K562 (cell line): ENCODE results near the gene LIPH. TPM values are rescaled to one million over a fixed set of nuclear protein-coding genes. Genes with fewer than 3 reads are reported as not detected.

Experiments
- ESRRA ChIP-seq: fragments of 450-650 bp; IDR thresholded peaks from 2 replicates; pipeline ENCODE4 v1.6.1; 2014; ENCODE audit warnings: low read depth, mild to moderate bottlenecking, moderate library complexity, borderline replicate concordance
- FOSL1 ChIP-seq: fragments of 200-800 bp; sonication (Bioruptor generic); conservative IDR thresholded peaks from 2 replicates; pipeline ENCODE4 v1.6.1; 2016; ENCODE audit warnings: missing genetic modification characterization, missing compliant biosample characterization
- FOXK2 ChIP-seq, 2 experiments: fragments of 450-650 bp; IDR thresholded peaks in 1 of 2; conservative IDR thresholded peaks in 1 of 2; 2 replicates each; pipeline ENCODE4 v1.6.1; 2016; ENCODE audit warnings: low read depth in 2 of 2, mild to moderate bottlenecking in 1 of 2
- GATA2 ChIP-seq: sonication (generic); formaldehyde crosslinking; IDR thresholded peaks from 2 replicates; pipeline ENCODE4 v1.4.0; 2020; ENCODE audit warnings: mild to moderate bottlenecking, missing genetic modification reagents
- GATAD2A ChIP-seq: fragments of 450-650 bp; IDR thresholded peaks from 2 replicates; pipeline ENCODE4 v1.6.1; 2017
- HDAC1 ChIP-seq, 2 experiments: fragments of 450-650 bp; IDR thresholded peaks; 2 replicates each; pipeline ENCODE4 v1.6.1; 2016 to 2017; ENCODE audit warnings: inconsistent platforms in 1 of 2, mild to moderate bottlenecking in 1 of 2, moderate library complexity in 1 of 2
- HOXB6 ChIP-seq: fragments of 250-450 bp; sonication (Bioruptor Pico); IDR thresholded peaks from 2 replicates; pipeline ENCODE4 v1.5.1; 2022; ENCODE audit warnings: mild to moderate bottlenecking, borderline replicate concordance
- JUND ChIP-seq, 2 experiments: IDR thresholded peaks; 2 replicates in 1 of 2; 3 replicates in 1 of 2; pipeline ENCODE4 v1.6.1; 2011; ENCODE audit warnings: borderline replicate concordance in 2 of 2, low read depth in 2 of 2, low read length in 2 of 2, improper control_type of control experiment in 1 of 2, missing biosample characterization in 1 of 2, missing genetic modification characterization in 1 of 2, missing genetic modification reagents in 1 of 2
- LEF1 ChIP-seq: fragments of 450-650 bp; IDR thresholded peaks from 2 replicates; pipeline ENCODE4 v1.6.1; 2016; ENCODE audit warnings: mild to moderate bottlenecking
- MTA2 ChIP-seq: fragments of 450-650 bp; IDR thresholded peaks from 2 replicates; pipeline ENCODE4 v1.6.1; 2016; ENCODE audit warnings: low read depth
- POLR2G ChIP-seq: fragments of 200-400 bp; formaldehyde crosslinking; IDR thresholded peaks from 2 replicates; pipeline ENCODE4 v1.6.1; 2017; ENCODE audit warnings: low read depth, mild to moderate bottlenecking, antibody characterized with exemption, low read length, moderate library complexity
- SNRNP70 ChIP-seq: fragments of 200-400 bp; formaldehyde crosslinking; optimal IDR thresholded peaks from 2 replicates; pipeline ENCODE3; 2017; ENCODE audit warnings: low read depth, low read length
- TEAD1 ChIP-seq, 2 experiments: fragments of 450-650 bp in 1 of 2; sonication (generic) in 1 of 2; formaldehyde crosslinking; IDR thresholded peaks; 2 replicates each; pipeline versions ENCODE4 v1.4.0 to v1.8.0; 2020 to 2022; ENCODE audit warnings: mild to moderate bottlenecking in 2 of 2, missing genetic modification reagents in 1 of 2
- TSC22D4 ChIP-seq: fragments of 450-650 bp; IDR thresholded peaks from 2 replicates; pipeline ENCODE4 v1.6.1; 2016; ENCODE audit warnings: missing genetic modification characterization, missing biosample characterization, control low read depth
- ZFX ChIP-seq: sonication (generic); formaldehyde crosslinking; IDR thresholded peaks from 2 replicates; pipeline ENCODE4 v1.8.0; 2022; ENCODE audit warnings: mild to moderate bottlenecking, missing genetic modification reagents, moderate library complexity
- ZNF134 ChIP-seq: fragments of 250-450 bp; sonication (Bioruptor Pico); conservative IDR thresholded peaks from 2 replicates; pipeline ENCODE4 v1.4.0; 2020
- ZNF431 ChIP-seq: sonication (generic); formaldehyde crosslinking; IDR thresholded peaks from 2 replicates; pipeline ENCODE4 v1.8.0; 2022; ENCODE audit warnings: mild to moderate bottlenecking, missing genetic modification reagents
- ZNF589 ChIP-seq: fragments of 200-800 bp; sonication (Bioruptor generic); IDR thresholded peaks from 2 replicates; pipeline ENCODE4 v1.6.1; 2016; ENCODE audit warnings: low read depth, missing genetic modification characterization, missing compliant biosample characterization
- ZNF785 ChIP-seq: fragments of 250-450 bp; sonication (Bioruptor Pico); IDR thresholded peaks from 2 replicates; pipeline ENCODE4 v1.4.0; 2020; ENCODE audit warnings: mild to moderate bottlenecking
- polyA plus RNA-seq, 8 experiments: library from polyadenylated mRNA; depleted of rRNA in 4 of 8; stranded (reverse) in 5 of 8; unstranded in 3 of 8; fragments of >200 nt; fragmentation: Nextera tagmentation in 2 of 8; fragmentation: Illumina TruSeq in 1 of 8; extraction: Ambion mirVana in 2 of 8; extraction: Trizol in 1 of 8; gene quantifications; 2 replicates each; pipeline versions ENCODE4 v1.2.1 to v1.2.3, GENCODE V29; 2011 to 2014; ENCODE audit warnings: inconsistent platforms in 1 of 8, missing spikeins in 1 of 8
- total RNA-seq, 7 experiments: library from RNA; depleted of rRNA in 6 of 7; stranded (reverse); fragments of >200 nt in 6 of 7; fragmentation: Illumina TruSeq in 2 of 7; extraction: Trizol in 2 of 7; gene quantifications; 2 replicates each; pipeline versions ENCODE4 v1.2.1 to v1.2.3, GENCODE V29; 2011 to 2021; ENCODE audit warnings: low replicate concordance in 1 of 7
- TF ChIP-seq, protein P1 (sequence below): fragments of 450-650 bp; formaldehyde crosslinking; IDR thresholded peaks from 2 replicates; pipeline ENCODE4 v1.4.0; 2020; ENCODE audit warnings: mild to moderate bottlenecking
- TF ChIP-seq, protein P2 (sequence below): fragments of 250-450 bp; sonication (Bioruptor Pico); IDR thresholded peaks from 2 replicates; pipeline ENCODE4 v1.8.0; 2022; ENCODE audit warnings: moderate library complexity, mild to moderate bottlenecking, inconsistent platforms
- TF ChIP-seq, protein P3 (sequence below), 3 experiments: IDR thresholded peaks in 2 of 3; conservative IDR thresholded peaks in 1 of 3; 2 replicates each; pipeline ENCODE4 v1.5.1; 2011 to 2012; ENCODE audit warnings: low read length in 3 of 3, mild to moderate bottlenecking in 3 of 3, control low read depth in 2 of 3, improper control_type of control experiment in 1 of 3, inconsistent platforms in 1 of 3, low read depth in 1 of 3, mixed read lengths in 1 of 3, moderate library complexity in 1 of 3; ENCODE audit not compliant: insufficient read depth in 2 of 3
- TF ChIP-seq, protein P4 (sequence below), 2 experiments: fragments of 450-650 bp; conservative IDR thresholded peaks; 2 replicates each; pipeline ENCODE4 v1.6.1; 2017; ENCODE audit warnings: mild to moderate bottlenecking in 2 of 2, moderate library complexity in 2 of 2

The LIPH gene
- total and polyA plus RNA-seq, 9 of the 15 experiments (the other 6 are each of a cell fraction or from before 2014, with no cell fraction given) = 0.73 to 1.8 (median 1.3) TPM

DNA sequence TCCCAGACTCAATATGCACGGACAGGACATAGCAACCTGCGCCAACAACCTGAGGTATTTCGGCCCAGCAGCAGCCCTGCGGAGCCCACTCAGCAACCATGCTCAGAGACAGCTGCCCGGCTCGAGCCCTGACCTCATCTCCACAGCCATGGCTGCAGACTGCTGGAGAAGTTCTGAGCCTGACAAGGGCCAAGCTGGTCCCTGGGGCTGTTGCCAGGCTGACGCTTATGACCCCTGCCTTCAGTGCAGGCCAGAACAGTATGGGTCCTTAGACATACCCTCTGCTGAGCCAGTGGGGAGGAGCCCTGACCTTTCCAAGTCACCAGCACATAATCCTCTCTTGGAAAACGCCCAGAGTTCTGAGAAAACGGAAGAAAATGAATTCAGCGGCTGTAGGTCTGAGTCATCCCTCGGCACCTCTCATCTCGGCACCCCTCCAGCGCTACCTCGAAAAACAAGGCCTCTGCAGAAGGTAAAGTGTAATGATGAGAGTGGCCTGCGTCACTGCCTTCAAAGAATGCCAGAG, 79.0 kb downstream of the LIPH start (continued):
- no peak for TF ChIP-seq TEAD1 (CRISPR knock-in tag; IDR thresholded peaks at IDR 0.05)
- peak; percentile 67 for TF ChIP-seq ZFX (CRISPR knock-in tag)
- no peak for TF ChIP-seq SNRNP70
- no peak for TF ChIP-seq HOXB6
- 0 out of 2 replicates have a peak, but pooled peaks have one; percentile 33 for TF ChIP-seq POLR2G
- no peak for TF ChIP-seq ZNF431 (CRISPR knock-in tag)
- TF ChIP-seq MTA2 = no peak
- no peak for TF ChIP-seq ZNF589 (CRISPR knock-in tag)
- TF ChIP-seq JUND (IDR thresholded peaks at IDR 0.05; ENCODE audit: borderline replicate concordance, low read depth, low read length) = peak; percentile 99
- peak; percentile 98; the same call in 2 of the 3 replicates for TF ChIP-seq JUND (tag; IDR thresholded peaks at IDR 0.05; ENCODE audit: borderline replicate concordance, low read depth, low read length)
- TF ChIP-seq ZNF134 (CRISPR knock-in tag) = no peak
- TF ChIP-seq HDAC1 (IDR thresholded peaks at IDR 0.05) = 0 out of 4 replicates have a peak, but pooled peaks of 1 of the 2 experiments have one; percentile 11
- TF ChIP-seq, protein P1, sequence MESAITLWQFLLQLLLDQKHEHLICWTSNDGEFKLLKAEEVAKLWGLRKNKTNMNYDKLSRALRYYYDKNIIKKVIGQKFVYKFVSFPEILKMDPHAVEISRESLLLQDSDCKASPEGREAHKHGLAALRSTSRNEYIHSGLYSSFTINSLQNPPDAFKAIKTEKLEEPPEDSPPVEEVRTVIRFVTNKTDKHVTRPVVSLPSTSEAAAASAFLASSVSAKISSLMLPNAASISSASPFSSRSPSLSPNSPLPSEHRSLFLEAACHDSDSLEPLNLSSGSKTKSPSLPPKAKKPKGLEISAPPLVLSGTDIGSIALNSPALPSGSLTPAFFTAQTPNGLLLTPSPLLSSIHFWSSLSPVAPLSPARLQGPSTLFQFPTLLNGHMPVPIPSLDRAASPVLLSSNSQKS (CRISPR knock-in tag) = no peak
- TF ChIP-seq LEF1 = peak; percentile 37; the same call in 1 of the 2 replicates
- no peak for TF ChIP-seq ZNF785
- TF ChIP-seq FOSL1 = peak; percentile 97
- TF ChIP-seq, protein P2, sequence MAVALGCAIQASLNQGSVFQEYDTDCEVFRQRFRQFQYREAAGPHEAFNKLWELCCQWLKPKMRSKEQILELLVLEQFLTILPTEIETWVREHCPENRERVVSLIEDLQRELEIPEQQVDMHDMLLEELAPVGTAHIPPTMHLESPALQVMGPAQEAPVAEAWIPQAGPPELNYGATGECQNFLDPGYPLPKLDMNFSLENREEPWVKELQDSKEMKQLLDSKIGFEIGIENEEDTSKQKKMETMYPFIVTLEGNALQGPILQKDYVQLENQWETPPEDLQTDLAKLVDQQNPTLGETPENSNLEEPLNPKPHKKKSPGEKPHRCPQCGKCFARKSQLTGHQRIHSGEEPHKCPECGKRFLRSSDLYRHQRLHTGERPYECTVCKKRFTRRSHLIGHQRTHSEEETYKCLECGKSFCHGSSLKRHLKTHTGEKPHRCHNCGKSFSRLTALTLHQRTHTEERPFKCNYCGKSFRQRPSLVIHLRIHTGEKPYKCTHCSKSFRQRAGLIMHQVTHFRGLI (CRISPR knock-in tag) = no peak
- no peak; the same call in 1 of the 2 replicates for TF ChIP-seq GATAD2A
- TF ChIP-seq FOXK2 (conservative IDR thresholded peaks at IDR 0.05 in 1 of 2, IDR thresholded peaks at IDR 0.05 in 1 of 2; ENCODE audit: low read depth in 2 of 2) = peak in 1 of 2 experiments; percentile 41; a peak in 1 of 4 replicates
- TF ChIP-seq ESRRA = peak; percentile 63
- TF ChIP-seq, protein P3, sequence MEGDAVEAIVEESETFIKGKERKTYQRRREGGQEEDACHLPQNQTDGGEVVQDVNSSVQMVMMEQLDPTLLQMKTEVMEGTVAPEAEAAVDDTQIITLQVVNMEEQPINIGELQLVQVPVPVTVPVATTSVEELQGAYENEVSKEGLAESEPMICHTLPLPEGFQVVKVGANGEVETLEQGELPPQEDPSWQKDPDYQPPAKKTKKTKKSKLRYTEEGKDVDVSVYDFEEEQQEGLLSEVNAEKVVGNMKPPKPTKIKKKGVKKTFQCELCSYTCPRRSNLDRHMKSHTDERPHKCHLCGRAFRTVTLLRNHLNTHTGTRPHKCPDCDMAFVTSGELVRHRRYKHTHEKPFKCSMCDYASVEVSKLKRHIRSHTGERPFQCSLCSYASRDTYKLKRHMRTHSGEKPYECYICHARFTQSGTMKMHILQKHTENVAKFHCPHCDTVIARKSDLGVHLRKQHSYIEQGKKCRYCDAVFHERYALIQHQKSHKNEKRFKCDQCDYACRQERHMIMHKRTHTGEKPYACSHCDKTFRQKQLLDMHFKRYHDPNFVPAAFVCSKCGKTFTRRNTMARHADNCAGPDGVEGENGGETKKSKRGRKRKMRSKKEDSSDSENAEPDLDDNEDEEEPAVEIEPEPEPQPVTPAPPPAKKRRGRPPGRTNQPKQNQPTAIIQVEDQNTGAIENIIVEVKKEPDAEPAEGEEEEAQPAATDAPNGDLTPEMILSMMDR (IDR thresholded peaks at IDR 0.05 in 2 of 3, conservative IDR thresholded peaks at IDR 0.05 in 1 of 3; ENCODE audit: insufficient read depth in 2 of 3, low read depth in 1 of 3, low read length in 3 of 3) = no peak
- TF ChIP-seq GATA2 = no peak
- TF ChIP-seq, protein P4, sequence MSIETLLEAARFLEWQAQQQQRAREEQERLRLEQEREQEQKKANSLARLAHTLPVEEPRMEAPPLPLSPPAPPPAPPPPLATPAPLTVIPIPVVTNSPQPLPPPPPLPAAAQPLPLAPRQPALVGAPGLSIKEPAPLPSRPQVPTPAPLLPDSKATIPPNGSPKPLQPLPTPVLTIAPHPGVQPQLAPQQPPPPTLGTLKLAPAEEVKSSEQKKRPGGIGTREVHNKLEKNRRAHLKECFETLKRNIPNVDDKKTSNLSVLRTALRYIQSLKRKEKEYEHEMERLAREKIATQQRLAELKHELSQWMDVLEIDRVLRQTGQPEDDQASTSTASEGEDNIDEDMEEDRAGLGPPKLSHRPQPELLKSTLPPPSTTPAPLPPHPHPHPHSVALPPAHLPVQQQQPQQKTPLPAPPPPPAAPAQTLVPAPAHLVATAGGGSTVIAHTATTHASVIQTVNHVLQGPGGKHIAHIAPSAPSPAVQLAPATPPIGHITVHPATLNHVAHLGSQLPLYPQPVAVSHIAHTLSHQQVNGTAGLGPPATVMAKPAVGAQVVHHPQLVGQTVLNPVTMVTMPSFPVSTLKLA (conservative IDR thresholded peaks at IDR 0.05) = peak in 1 of 2 experiments; percentile 63; a peak in 1 of 4 replicates
- no peak for TF ChIP-seq TSC22D4 (tag)
